SU-DHL-6 (cell line): ENCODE results near the gene PPP6R3.

ENCODE experiments used
- H2AFZ ChIP-seq: fragments of 200-600 bp; sonication (generic); 2 replicates; pipeline ENCODE4 v1.6.1; 2014; ENCODE audit warnings: low read depth, mild to moderate bottlenecking, moderate library complexity, mixed read lengths, antibody characterized with exemption, low read length; ENCODE audit not compliant: severe bottlenecking
- H3F3A ChIP-seq: fragments of 200-600 bp; shearing (Covaris generic); 2 replicates; pipeline ENCODE4 v1.6.0; 2016; ENCODE audit warnings: antibody characterized with exemption, mild to moderate bottlenecking; ENCODE audit not compliant: insufficient read depth
- H3K27ac ChIP-seq: fragments of 200-600 bp; sonication (generic); 2 replicates; pipeline ENCODE4 v1.5.1; 2016; ENCODE audit warnings: low read depth, mild to moderate bottlenecking, low read length, moderate library complexity, mixed read lengths
- H3K27me3 ChIP-seq: fragments of 200-600 bp; sonication (generic), shearing (Covaris generic); 2 replicates; pipeline ENCODE4 v1.6.0; 2014; ENCODE audit warnings: mild to moderate bottlenecking, low read length
- H3K36me3 ChIP-seq: fragments of 200-600 bp; sonication (generic); 2 replicates; pipeline ENCODE4 v1.6.1; 2014; ENCODE audit warnings: mild to moderate bottlenecking, low read length, mixed read lengths
- H3K4me2 ChIP-seq: fragments of 300-600, 200-600 bp; shearing (Covaris generic), sonication (generic); 2 replicates; pipeline ENCODE4 v1.6.0; 2014; ENCODE audit warnings: low read length, low read depth, mild to moderate bottlenecking; ENCODE audit not compliant: poor library complexity, severe bottlenecking
- H3K4me3 ChIP-seq: fragments of 200-600 bp; sonication (generic); 2 replicates; pipeline ENCODE4 v1.5.1; 2014; ENCODE audit warnings: antibody characterized with exemption, low read length, mild to moderate bottlenecking, mixed read lengths; ENCODE audit not compliant: insufficient read depth, poor library complexity, severe bottlenecking
- H3K79me2 ChIP-seq: fragments of 200-600 bp; sonication (generic); 2 replicates; pipeline ENCODE4 v1.6.1; 2014; ENCODE audit warnings: mild to moderate bottlenecking, low read length, moderate library complexity; ENCODE audit not compliant: insufficient read depth
- H3K9ac ChIP-seq: fragments of 200-600 bp; sonication (generic); 2 replicates; pipeline ENCODE4 v1.7.0; 2014; ENCODE audit warnings: mild to moderate bottlenecking, low read length
- H3K9me2 ChIP-seq: fragments of 200-600 bp; sonication (generic); replicated peaks from 2 replicates; pipeline ENCODE4 v1.6.1; 2014; ENCODE audit warnings: low read length; ENCODE audit not compliant: insufficient read depth
- H3K9me3 ChIP-seq: fragments of 200-600 bp; sonication (generic); 2 replicates; pipeline ENCODE4 v1.6.1; 2014; ENCODE audit warnings: low read length, mixed read lengths; ENCODE audit not compliant: insufficient read depth
- H4K20me1 ChIP-seq: fragments of 200-600 bp; sonication (generic); 2 replicates; pipeline ENCODE4 v1.6.1; 2014; ENCODE audit warnings: low read depth, mild to moderate bottlenecking, antibody characterized with exemption, low read length, moderate library complexity, mixed read lengths
- EZH2phosphoT487 ChIP-seq: fragments of 200-600 bp; sonication (generic), shearing (Covaris generic); conservative IDR thresholded peaks from 2 replicates; pipeline ENCODE4 v1.6.1; 2018; ENCODE audit warnings: mild to moderate bottlenecking, antibody characterized with exemption, low read length, moderate library complexity, mixed read lengths
- TF ChIP-seq, protein P1 (sequence below): fragments of 200-600 bp; sonication (generic); IDR thresholded peaks from one replicate; pipeline ENCODE4 v1.5.1; 2017; ENCODE audit warnings: antibody characterized with exemption, mild to moderate bottlenecking, low read length, moderate library complexity; ENCODE audit not compliant: insufficient read depth, poor library complexity, severe bottlenecking

The PPP6R3 gene

DNA sequence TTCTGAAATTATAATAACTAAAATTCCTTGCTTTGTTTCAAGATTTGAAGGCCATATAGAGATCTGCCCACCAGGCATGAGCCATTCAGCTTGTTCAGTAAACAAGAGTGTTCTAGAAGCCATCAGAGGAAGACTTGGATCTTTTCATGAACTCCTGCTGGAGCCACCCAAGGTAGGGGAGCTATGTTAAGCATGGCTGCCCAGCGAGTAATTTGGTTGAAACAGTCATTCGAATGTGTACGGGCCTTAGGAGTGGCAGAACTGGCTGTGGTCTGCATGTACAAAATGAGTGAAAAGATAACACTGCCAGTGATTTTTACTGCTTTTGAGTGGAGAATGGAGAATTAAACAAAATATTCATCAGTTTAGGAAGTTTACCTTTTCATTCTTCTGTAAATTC, 103.7 kb downstream of the PPP6R3 start:
- Histone ChIP-seq H3K36me3 (peaks cover 44% of the 10 kb centered on the region), H3K79me2 (peaks cover 3% of the 10 kb centered on the region)

DNA sequence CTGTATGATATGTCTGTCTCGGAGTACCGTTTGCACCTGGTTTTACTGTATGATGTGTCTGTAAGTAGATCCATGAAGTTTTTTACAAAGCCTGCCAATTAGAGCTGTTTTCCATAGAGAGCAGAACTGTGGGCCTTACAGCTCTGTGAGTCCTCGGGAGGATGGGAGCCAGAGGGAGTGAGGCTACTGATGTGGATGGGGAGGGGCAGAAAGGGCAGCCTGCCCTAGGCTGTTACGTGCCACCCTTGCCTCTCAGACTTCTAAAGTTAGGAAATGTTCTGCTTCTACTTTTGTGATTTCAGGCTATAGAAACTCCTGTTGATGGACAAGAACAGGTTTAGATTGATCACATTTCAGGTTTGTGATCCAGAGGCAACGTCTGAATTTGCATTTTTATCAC, 105.2 kb downstream of the PPP6R3 start:
- Histone ChIP-seq H4K20me1 (0 out of 2 replicates have a peak, but pooled peaks cover 8% of the 10 kb centered on the region), H3F3A (peaks cover 3% of the 10 kb centered on the region; the same call in 1 of the 2 replicates), H3K4me2 (no peak overlapping the region), H3K79me2 (peaks cover 3% of the 10 kb centered on the region), H3K9me2 (no peaks in the 10 kb centered on the region), H3K27ac (no peak overlapping the region), H3K9ac (no peak overlapping the region), H3K4me3 (no peak overlapping the region), H3K9me3 (no peaks in the 10 kb centered on the region), H3K36me3 (peaks cover 52% of the 10 kb centered on the region), H2AFZ (no peak overlapping the region), H3K27me3 (no peaks in the 10 kb centered on the region)
- TF ChIP-seq, protein P1, sequence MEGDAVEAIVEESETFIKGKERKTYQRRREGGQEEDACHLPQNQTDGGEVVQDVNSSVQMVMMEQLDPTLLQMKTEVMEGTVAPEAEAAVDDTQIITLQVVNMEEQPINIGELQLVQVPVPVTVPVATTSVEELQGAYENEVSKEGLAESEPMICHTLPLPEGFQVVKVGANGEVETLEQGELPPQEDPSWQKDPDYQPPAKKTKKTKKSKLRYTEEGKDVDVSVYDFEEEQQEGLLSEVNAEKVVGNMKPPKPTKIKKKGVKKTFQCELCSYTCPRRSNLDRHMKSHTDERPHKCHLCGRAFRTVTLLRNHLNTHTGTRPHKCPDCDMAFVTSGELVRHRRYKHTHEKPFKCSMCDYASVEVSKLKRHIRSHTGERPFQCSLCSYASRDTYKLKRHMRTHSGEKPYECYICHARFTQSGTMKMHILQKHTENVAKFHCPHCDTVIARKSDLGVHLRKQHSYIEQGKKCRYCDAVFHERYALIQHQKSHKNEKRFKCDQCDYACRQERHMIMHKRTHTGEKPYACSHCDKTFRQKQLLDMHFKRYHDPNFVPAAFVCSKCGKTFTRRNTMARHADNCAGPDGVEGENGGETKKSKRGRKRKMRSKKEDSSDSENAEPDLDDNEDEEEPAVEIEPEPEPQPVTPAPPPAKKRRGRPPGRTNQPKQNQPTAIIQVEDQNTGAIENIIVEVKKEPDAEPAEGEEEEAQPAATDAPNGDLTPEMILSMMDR: no peak
- no peak for TF ChIP-seq EZH2phosphoT487

More for the DNA sequence above, 103.7 kb downstream of the PPP6R3 start:
- no peak overlapping the region for H3K9ac ChIP-seq
- H3K4me3 ChIP-seq: no peak overlapping the region
- peaks cover 3% of the 10 kb centered on the region; the same call in 1 of the 2 replicates for H3F3A ChIP-seq
- H3K4me2 ChIP-seq: no peak overlapping the region
- H2AFZ ChIP-seq: no peak overlapping the region
- no peak overlapping the region for H3K27ac ChIP-seq
- H3K9me3 ChIP-seq: no peaks in the 10 kb centered on the region
- TF ChIP-seq, protein P1: no peak
- TF ChIP-seq EZH2phosphoT487: no peak
- 0 out of 2 replicates have a peak, but pooled peaks cover 8% of the 10 kb centered on the region for H4K20me1 ChIP-seq
- no peaks in the 10 kb centered on the region for H3K27me3 ChIP-seq
- H3K9me2 ChIP-seq: no peaks in the 10 kb centered on the region

DNA sequence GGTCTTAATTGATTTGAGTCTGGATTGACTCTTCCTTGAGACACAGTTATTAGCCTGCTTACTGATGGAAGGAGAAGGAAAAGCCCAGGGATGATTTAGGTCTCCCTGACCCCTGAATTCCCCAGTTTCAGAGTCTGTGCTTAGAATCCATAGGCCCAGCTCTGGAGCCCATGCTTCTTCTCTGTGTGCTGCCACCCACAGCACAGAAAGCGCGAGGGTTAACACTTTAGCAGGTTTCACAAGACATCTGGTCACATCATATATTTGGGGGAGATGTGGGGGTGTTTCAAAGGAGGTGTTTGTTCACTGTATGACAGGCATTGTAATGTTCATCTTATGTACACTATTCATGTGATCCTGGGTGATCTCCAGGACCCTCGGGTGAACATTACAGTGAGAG, 107.0 kb downstream of the PPP6R3 start:
- Histone ChIP-seq H3F3A (no peaks in the 10 kb centered on the region), H3K4me3 (no peak overlapping the region), H3K36me3 (peaks cover 57% of the 10 kb centered on the region), H3K9ac (no peak overlapping the region), H3K27me3 (no peaks in the 10 kb centered on the region), H3K9me2 (no peaks in the 10 kb centered on the region), H4K20me1 (0 out of 2 replicates have a peak, but pooled peaks cover 5% of the 10 kb centered on the region), H3K9me3 (no peaks in the 10 kb centered on the region), H3K4me2 (no peak overlapping the region), H3K79me2 (peaks cover 3% of the 10 kb centered on the region), H2AFZ (no peak overlapping the region), H3K27ac (no peak overlapping the region)
- TF ChIP-seq, protein P1: no peak
- TF ChIP-seq EZH2phosphoT487: no peak
